SJSA1 (cell line): ENCODE measurements around the gene DLK1. TPM values are rescaled to one million over a fixed set of nuclear protein-coding genes. Genes with fewer than 3 reads are reported as not detected.

Experiments used
- DNase-seq, 2 experiments: peaks; one replicate each; pipeline ENCODE4 v3.0.0-alpha.2; 2015 to 2020; ENCODE audit warnings: low spot score in 2 of 2, low read depth in 1 of 2
- H3K27ac ChIP-seq: fragments of 250-450 bp; sonication (Bioruptor Pico); 2 replicates; pipeline ENCODE4 v1.5.1; 2020; ENCODE audit warnings: mild to moderate bottlenecking, moderate library complexity
- H3K27me3 ChIP-seq: fragments of 250-450 bp; sonication (Bioruptor Pico); replicated peaks from 2 replicates; pipeline ENCODE4 v1.5.1; 2020; ENCODE audit warnings: mild to moderate bottlenecking, moderate library complexity
- H3K36me3 ChIP-seq: fragments of 250-450 bp; sonication (Bioruptor Pico); 2 replicates; pipeline ENCODE4 v1.5.1; 2020; ENCODE audit warnings: mild to moderate bottlenecking
- H3K4me1 ChIP-seq: fragments of 250-450 bp; sonication (Bioruptor Pico); replicated peaks from 2 replicates; pipeline ENCODE4 v1.6.1; 2021; ENCODE audit warnings: mild to moderate bottlenecking
- H3K4me3 ChIP-seq: fragments of 250-450 bp; sonication (Bioruptor Pico); 2 replicates; pipeline ENCODE4 v1.5.1; 2020; ENCODE audit warnings: mild to moderate bottlenecking
- H3K9me3 ChIP-seq: fragments of 250-450 bp; sonication (Bioruptor Pico); replicated peaks from 2 replicates; pipeline ENCODE4 v1.5.1; 2020; ENCODE audit warnings: mild to moderate bottlenecking
- total RNA-seq: library from RNA; depleted of rRNA; stranded (reverse); fragments of >200 nt; shearing (Covaris generic); gene quantifications from 2 replicates; pipeline ENCODE4 v1.2.3, GENCODE V29; 2014

The DLK1 gene
- total RNA-seq, 1 experiment from 2014 or later, result not detected

DNA sequence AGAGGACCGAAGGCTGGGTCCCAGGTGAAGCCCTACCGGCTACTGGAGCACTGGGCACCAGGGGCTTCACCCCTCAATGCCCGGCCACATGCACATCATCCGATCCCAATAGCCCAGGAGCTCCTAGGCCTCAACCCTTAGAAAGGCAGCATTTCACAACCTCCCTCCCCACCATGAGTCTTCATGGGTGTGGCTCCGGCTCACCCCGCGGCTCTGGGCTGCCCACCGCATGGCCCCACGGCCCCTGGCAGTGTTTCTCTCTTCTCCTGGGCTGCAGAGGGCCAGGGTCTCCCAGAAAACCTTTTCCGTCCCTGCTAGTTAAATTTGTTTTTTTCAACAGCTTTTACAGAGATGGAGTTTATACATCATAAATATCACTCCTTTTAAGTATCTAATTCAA lies 28.6 kb upstream of the DLK1 start:
- Histone ChIP-seq H3K4me3 (no peak overlapping the region), H3K9me3 (no peaks in the 10 kb centered on the region), H3K27ac (no peak overlapping the region), H3K4me1 (peaks cover 22% of the 10 kb centered on the region), H3K36me3 (no peaks in the 10 kb centered on the region), H3K27me3 (no peaks in the 10 kb centered on the region)
- DNase-seq, result no peak

DNA sequence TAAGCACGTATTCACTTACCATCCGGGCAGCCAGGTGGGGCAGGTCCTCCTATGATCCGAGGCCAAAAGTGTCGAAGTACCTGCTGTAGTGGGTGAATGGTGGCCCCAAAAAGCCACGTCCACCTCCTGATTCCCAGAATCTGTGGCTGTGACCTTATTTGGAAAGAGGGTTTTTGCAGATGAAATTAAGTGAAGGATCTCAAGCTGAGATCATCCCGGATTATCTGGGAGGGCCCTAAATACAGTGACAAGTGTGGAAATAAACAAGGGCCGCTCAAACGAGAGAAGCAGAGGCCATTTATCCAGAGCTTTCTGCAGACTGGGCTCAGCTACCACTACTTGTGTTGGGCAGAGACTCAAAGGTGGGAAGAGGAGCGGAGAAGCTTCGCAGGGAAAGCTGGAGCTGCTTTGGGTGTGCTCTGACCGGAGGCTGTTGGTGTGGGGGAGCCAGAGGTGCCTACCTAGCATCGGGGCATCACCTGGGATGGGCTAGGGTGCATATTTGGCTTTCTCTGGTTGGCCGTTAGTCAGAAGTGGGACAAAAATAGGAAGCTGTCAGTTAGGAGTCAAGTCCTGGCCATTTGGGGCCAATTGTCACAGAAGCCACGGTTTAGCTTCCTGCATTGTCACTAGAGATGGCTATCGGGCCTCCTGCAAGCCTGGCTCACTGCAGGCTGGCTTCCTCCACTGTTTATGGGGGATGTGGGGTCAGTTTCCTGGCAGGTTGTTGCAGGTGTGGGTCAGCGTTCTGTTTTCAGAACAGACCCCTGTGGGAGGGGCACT lies 27.8 kb upstream of the DLK1 start:
- no peaks in the 10 kb centered on the region for H3K27me3 ChIP-seq
- H3K9me3 ChIP-seq, result no peaks in the 10 kb centered on the region
- H3K27ac ChIP-seq, result no peak overlapping the region
- DNase-seq, result no peak
- no peak overlapping the region for H3K4me3 ChIP-seq
- peaks cover 14% of the 10 kb centered on the region for H3K4me1 ChIP-seq
- no peaks in the 10 kb centered on the region for H3K36me3 ChIP-seq

GRCh38 chr14:100701314-100701713 lies 25.4 kb upstream of the DLK1 start:
- H3K27me3 ChIP-seq, result no peaks in the 10 kb centered on the region

GRCh38 chr14:100702590-100702989 lies 24.1 kb upstream of the DLK1 start:
- no peaks in the 10 kb centered on the region for H3K27me3 ChIP-seq
- H3K9me3 ChIP-seq, result no peaks in the 10 kb centered on the region
- H3K4me1 ChIP-seq, result no peaks in the 10 kb centered on the region
- no peak overlapping the region for H3K4me3 ChIP-seq
- no peak overlapping the region for H3K27ac ChIP-seq
- DNase-seq, result no peak
- no peaks in the 10 kb centered on the region for H3K36me3 ChIP-seq

More at GRCh38 chr14:100701314-100701713, 25.4 kb upstream of the DLK1 start:
- Histone ChIP-seq H3K27ac (no peak overlapping the region), H3K9me3 (no peaks in the 10 kb centered on the region), H3K4me3 (no peak overlapping the region), H3K4me1 (no peaks in the 10 kb centered on the region), H3K36me3 (no peaks in the 10 kb centered on the region)
- DNase-seq, result no peak

DNA sequence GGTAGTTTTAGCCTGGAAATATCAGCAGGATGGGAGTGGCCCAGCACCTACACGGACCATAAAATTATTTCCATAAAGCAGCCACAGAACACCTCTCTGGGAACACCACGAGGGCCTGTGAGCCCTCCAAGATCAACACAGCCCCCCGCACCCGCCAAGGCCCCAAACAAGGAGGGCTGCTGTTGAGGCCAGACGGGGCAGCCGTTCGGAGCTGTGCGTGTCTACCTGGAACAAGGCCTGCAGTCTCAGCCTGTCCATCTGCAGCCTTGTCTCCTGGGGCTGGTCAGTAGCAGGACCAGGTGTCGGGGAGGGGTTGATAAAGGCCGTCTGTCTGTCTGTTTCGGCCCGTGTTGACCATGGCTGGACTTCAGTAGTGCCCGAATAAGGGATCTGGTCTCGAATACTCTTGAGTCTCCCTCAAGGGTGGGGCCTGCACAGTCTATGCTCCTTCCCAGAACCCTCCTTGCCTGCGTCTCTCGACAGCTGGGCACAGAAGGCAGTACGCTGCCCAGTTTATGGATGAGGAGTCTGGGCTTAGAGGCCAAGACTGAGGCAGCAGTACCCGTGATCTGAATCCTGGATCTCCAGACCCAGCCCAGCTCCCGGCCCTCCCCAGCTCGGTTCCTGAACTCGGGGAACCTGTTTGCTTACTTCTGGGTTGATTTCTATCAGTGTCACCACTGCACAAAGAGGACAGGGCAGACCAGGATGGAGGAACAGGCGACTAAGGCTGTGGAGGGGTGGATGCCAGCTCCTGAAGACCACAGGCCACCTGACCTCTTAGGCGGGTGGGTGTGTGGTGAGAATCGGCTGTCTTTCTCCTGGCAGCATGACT lies 23.1 kb upstream of the DLK1 start:
- Histone ChIP-seq H3K36me3 (no peaks in the 10 kb centered on the region), H3K4me1 (no peaks in the 10 kb centered on the region), H3K27ac (no peak overlapping the region), H3K27me3 (no peaks in the 10 kb centered on the region), H3K4me3 (no peak overlapping the region), H3K9me3 (no peaks in the 10 kb centered on the region)
- DNase-seq, result no peak

- Histone ChIP-seq H3K9me3 (no peaks in the 10 kb centered on the region), H3K27ac (no peak overlapping the region), H3K36me3 (no peaks in the 10 kb centered on the region), H3K4me3 (no peak overlapping the region), H3K4me1 (no peaks in the 10 kb centered on the region), H3K27me3 (no peaks in the 10 kb centered on the region)
- DNase-seq, result no peak
Measured at GRCh38 chr14:100706200-100706599, 20.5 kb upstream of the DLK1 start.

DNA sequence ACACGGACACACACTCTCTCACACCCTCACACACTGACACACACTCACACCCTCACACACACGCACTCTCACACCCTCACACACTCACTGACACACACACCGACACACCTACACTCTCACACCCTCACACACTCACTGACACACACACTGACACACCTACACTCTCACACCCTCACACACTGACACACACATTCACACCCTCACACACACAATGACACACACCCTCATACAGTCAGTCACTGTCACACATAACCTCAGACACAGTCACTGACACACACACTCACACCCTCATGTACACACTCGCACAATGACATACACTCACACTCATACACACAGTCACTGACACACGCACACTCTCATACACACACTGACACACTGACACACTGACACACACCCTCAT lies 19.8 kb upstream of the DLK1 start:
- DNase-seq, result no peak
- no peaks in the 10 kb centered on the region for H3K27me3 ChIP-seq
- no peaks in the 10 kb centered on the region for H3K36me3 ChIP-seq
- H3K4me3 ChIP-seq, result no peak overlapping the region
- H3K9me3 ChIP-seq, result no peaks in the 10 kb centered on the region
- no peak overlapping the region for H3K27ac ChIP-seq
- no peaks in the 10 kb centered on the region for H3K4me1 ChIP-seq

- Histone ChIP-seq H3K4me1 (no peaks in the 10 kb centered on the region), H3K27ac (no peak overlapping the region), H3K27me3 (no peaks in the 10 kb centered on the region), H3K9me3 (no peaks in the 10 kb centered on the region), H3K36me3 (no peaks in the 10 kb centered on the region), H3K4me3 (no peak overlapping the region)
- no peak for DNase-seq
Measured at GRCh38 chr14:100708425-100709288, 18.0 kb upstream of the DLK1 start.

GRCh38 chr14:100709289-100710284 lies 17.1 kb upstream of the DLK1 start:
- no peaks in the 10 kb centered on the region for H3K36me3 ChIP-seq
- no peak overlapping the region for H3K27ac ChIP-seq
- H3K9me3 ChIP-seq, result no peaks in the 10 kb centered on the region
- H3K4me3 ChIP-seq, result no peak overlapping the region
- peaks cover 6% of the 10 kb centered on the region; the same call in 1 of the 2 replicates for H3K4me1 ChIP-seq
- DNase-seq, result no peak
- H3K27me3 ChIP-seq, result no peaks in the 10 kb centered on the region

DNA sequence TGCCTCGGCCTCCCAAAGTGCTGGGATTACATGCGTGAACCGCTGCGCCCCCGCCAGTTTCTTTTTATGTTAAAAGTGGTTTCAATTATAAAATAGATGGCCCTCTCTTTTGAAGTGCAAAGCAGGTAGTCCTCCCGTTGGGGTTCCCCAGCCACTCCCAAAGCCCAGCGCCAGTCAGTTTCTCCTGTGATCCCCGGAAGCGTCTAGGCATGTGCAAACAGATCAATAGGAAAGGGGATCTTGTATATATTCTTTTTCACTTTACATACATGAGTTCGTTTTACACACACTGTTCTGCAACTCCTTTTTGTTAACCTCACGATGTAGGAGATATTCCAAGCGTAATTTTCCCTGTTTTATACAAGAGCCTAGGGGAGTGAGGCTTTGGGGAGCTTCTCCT lies 16.3 kb upstream of the DLK1 start:
- H3K27ac ChIP-seq, result no peak overlapping the region
- H3K4me1 ChIP-seq, result peaks cover 6% of the 10 kb centered on the region; the same call in 1 of the 2 replicates
- H3K27me3 ChIP-seq, result no peaks in the 10 kb centered on the region
- H3K36me3 ChIP-seq, result no peaks in the 10 kb centered on the region
- DNase-seq, result no peak
- no peaks in the 10 kb centered on the region for H3K9me3 ChIP-seq
- no peak overlapping the region for H3K4me3 ChIP-seq

GRCh38 chr14:100710826-100711462 lies 15.7 kb upstream of the DLK1 start:
- no peak overlapping the region for H3K4me3 ChIP-seq
- H3K36me3 ChIP-seq, result no peaks in the 10 kb centered on the region
- H3K9me3 ChIP-seq, result no peaks in the 10 kb centered on the region
- peaks cover 6% of the 10 kb centered on the region; the same call in 1 of the 2 replicates for H3K4me1 ChIP-seq
- H3K27ac ChIP-seq, result no peak overlapping the region
- no peaks in the 10 kb centered on the region for H3K27me3 ChIP-seq
- DNase-seq, result no peak

- Histone ChIP-seq H3K36me3 (no peaks in the 10 kb centered on the region), H3K9me3 (no peaks in the 10 kb centered on the region), H3K27me3 (no peaks in the 10 kb centered on the region), H3K27ac (no peak overlapping the region), H3K4me3 (no peak overlapping the region), H3K4me1 (peaks cover 6% of the 10 kb centered on the region; the same call in 1 of the 2 replicates)
- DNase-seq, result no peak
Measured at GRCh38 chr14:100711493-100711892, 15.2 kb upstream of the DLK1 start.
